IMR-90 (cell line): ENCODE data around the gene FAAP20. TPM values are rescaled to one million over a fixed set of nuclear protein-coding genes. Genes with fewer than 3 reads are reported as not detected.

Experiments
- ATAC-seq: fragments of 200-7000 bp; cut with Tn5 transposase; 2 replicates; pipeline ENCODE4 v1.9.1; 2020; ENCODE audit warnings: low read depth, mild to moderate bottlenecking, moderate library complexity
- BruUV-seq: library from RNA; stranded (reverse); fragments of 400-500 nt; replicated peaks from 2 replicates; lab custom pipeline; 2021; lab: Mats Ljungman, UMichigan
- CTCF ChIA-PET: fragments of 300-600 bp; formaldehyde crosslinking; extraction: SDS; loops from one replicate; lab custom pipeline; 2021; ENCODE audit warnings: antibody characterized with exemption; lab: Yijun Ruan, JAX
- POLR2A ChIA-PET: fragments of 300-600 bp; sonication (Branson Sonifier 250); formaldehyde crosslinking; loops from one replicate; lab custom pipeline; 2022; ENCODE audit warnings: antibody characterized with exemption; ENCODE audit not compliant: unreplicated experiment; lab: Charles Lee
- DNase-seq: peaks from one replicate; pipeline ENCODE4 v3.0.0; 2013
- H2AFZ ChIP-seq: replicated peaks from 2 replicates; pipeline ENCODE3; 2013; ENCODE audit warnings: low read length, mild to moderate bottlenecking; ENCODE audit not compliant: poor library complexity
- H2AK5ac ChIP-seq: 2 replicates; pipeline ENCODE4 v1.6.1; 2013; ENCODE audit warnings: low read depth, low read length, inconsistent platforms
- H2AK9ac ChIP-seq: replicated peaks from 2 replicates; pipeline ENCODE3; 2013; ENCODE audit warnings: mild to moderate bottlenecking, low read depth, low read length, moderate library complexity; ENCODE audit not compliant: poor library complexity
- H2BK120ac ChIP-seq: 2 replicates; pipeline ENCODE4 v1.6.1; 2013; ENCODE audit warnings: low read depth, low read length, inconsistent platforms
- H2BK15ac ChIP-seq: 3 replicates; pipeline ENCODE4 v1.6.1; 2013; ENCODE audit warnings: low read depth, low read length, inconsistent platforms
- H2BK20ac ChIP-seq: 2 replicates; pipeline ENCODE4 v1.6.1; 2013; ENCODE audit warnings: low read depth, mild to moderate bottlenecking, inconsistent platforms, low read length, moderate library complexity
- H2BK5ac ChIP-seq: 2 replicates; pipeline ENCODE4 v1.6.1; 2013; ENCODE audit warnings: mild to moderate bottlenecking, low read depth, low read length, inconsistent platforms; ENCODE audit not compliant: poor library complexity, severe bottlenecking
- H3K14ac ChIP-seq: replicated peaks from 2 replicates; pipeline ENCODE4 v1.6.1; 2013; ENCODE audit warnings: low read depth, low read length, inconsistent platforms
- H3K18ac ChIP-seq: 2 replicates; pipeline ENCODE4 v1.6.1; 2013; ENCODE audit warnings: low read depth, low read length, control low read depth
- H3K23ac ChIP-seq: 2 replicates; pipeline ENCODE4 v1.6.1; 2013; ENCODE audit warnings: low read depth, low read length, inconsistent platforms
- H3K27ac ChIP-seq: 2 replicates; pipeline ENCODE4 v1.5.1; 2013; ENCODE audit warnings: mild to moderate bottlenecking, control low read depth, low read length; ENCODE audit not compliant: insufficient read depth
- H3K27me3 ChIP-seq: 2 replicates; pipeline ENCODE4 v1.6.1; 2013; ENCODE audit warnings: low read length; ENCODE audit not compliant: control insufficient read depth, insufficient read depth
- H3K36me3 ChIP-seq: 2 replicates; pipeline ENCODE4 v1.6.1; 2013; ENCODE audit warnings: low read length, mixed read lengths; ENCODE audit not compliant: control insufficient read depth, insufficient read depth
- H3K4ac ChIP-seq: 2 replicates; pipeline ENCODE4 v1.6.1; 2013; ENCODE audit warnings: low read depth, low read length, inconsistent platforms
- H3K4me1 ChIP-seq: 2 replicates; pipeline ENCODE4 v1.6.1; 2013; ENCODE audit warnings: low read length, mixed read lengths; ENCODE audit not compliant: control insufficient read depth, insufficient read depth
- H3K4me2 ChIP-seq: 2 replicates; pipeline ENCODE4 v1.6.1; 2013; ENCODE audit warnings: low read depth, mild to moderate bottlenecking, control low read depth, low read length, moderate library complexity
- H3K4me3 ChIP-seq: 2 replicates; pipeline ENCODE4 v1.5.1; 2013; ENCODE audit warnings: low read depth, mild to moderate bottlenecking, control low read depth, low read length, moderate library complexity; ENCODE audit not compliant: insufficient read depth
- H3K56ac ChIP-seq: 2 replicates; pipeline ENCODE4 v1.6.1; 2013; ENCODE audit warnings: low read length, inconsistent platforms; ENCODE audit not compliant: insufficient read depth; ENCODE audit errors: extremely low read depth
- H3K79me1 ChIP-seq, 2 experiments: 2 replicates each; pipeline ENCODE4 v1.6.1; 2013; ENCODE audit warnings: low read length in 2 of 2, inconsistent platforms in 1 of 2, low read depth in 1 of 2
- H3K9ac ChIP-seq: 2 replicates; pipeline ENCODE4 v1.6.1; 2013; ENCODE audit warnings: low read depth, low read length, control low read depth
- H3K9me1 ChIP-seq: 2 replicates; pipeline ENCODE4 v1.6.1; 2013; ENCODE audit warnings: low read length, inconsistent platforms; ENCODE audit not compliant: insufficient read depth
- H3K9me3 ChIP-seq: 2 replicates; pipeline ENCODE4 v1.6.1; 2013; ENCODE audit warnings: low read length; ENCODE audit not compliant: control insufficient read depth, insufficient read depth
- H4K20me1 ChIP-seq: 2 replicates; pipeline ENCODE4 v1.6.1; 2013; ENCODE audit warnings: low read length, inconsistent platforms; ENCODE audit not compliant: insufficient read depth
- H4K5ac ChIP-seq: 2 replicates; pipeline ENCODE4 v1.6.1; 2013; ENCODE audit warnings: mild to moderate bottlenecking, low read depth, low read length, control low read depth
- H4K8ac ChIP-seq, 2 experiments: 2 replicates each; pipeline ENCODE4 v1.6.1; 2013; ENCODE audit warnings: low read depth in 2 of 2, low read length in 2 of 2, control low read depth in 1 of 2, inconsistent platforms in 1 of 2
- H4K91ac ChIP-seq: 2 replicates; pipeline ENCODE4 v1.6.1; 2013; ENCODE audit warnings: low read depth, low read length, inconsistent platforms; ENCODE audit not compliant: insufficient read depth
- BHLHE40 ChIP-seq: fragments of 150-350 bp; IDR thresholded peaks from 2 replicates; pipeline ENCODE4 v1.6.1; 2016; ENCODE audit warnings: mild to moderate bottlenecking, low read depth, low read length
- CEBPB ChIP-seq: IDR thresholded peaks from 2 replicates; pipeline ENCODE4 v1.6.1; 2012; ENCODE audit warnings: low read depth, low read length, improper control_type of control experiment
- CHD1 ChIP-seq: IDR thresholded peaks from 2 replicates; pipeline ENCODE4 v1.6.1; 2012; ENCODE audit warnings: low read depth, low read length, improper control_type of control experiment
- CTCF ChIP-seq: conservative IDR thresholded peaks from 2 replicates; pipeline ENCODE4 v1.5.1; 2012; ENCODE audit warnings: mild to moderate bottlenecking, low read depth, low read length, improper control_type of control experiment
- MAFK ChIP-seq: IDR thresholded peaks from 2 replicates; pipeline ENCODE4 v1.6.1; 2012; ENCODE audit warnings: low read depth, low read length, improper control_type of control experiment
- MXI1 ChIP-seq: IDR thresholded peaks from 2 replicates; pipeline ENCODE4 v1.6.1; 2012; ENCODE audit warnings: low read depth, mild to moderate bottlenecking, low read length, moderate library complexity, borderline replicate concordance
- NFE2L2 ChIP-seq: fragments of 150-350 bp; IDR thresholded peaks from 2 replicates; pipeline ENCODE4 v1.6.1; 2016; ENCODE audit warnings: low read depth, mild to moderate bottlenecking, low read length
- POLR2A ChIP-seq: IDR thresholded peaks from 2 replicates; pipeline ENCODE4 v1.6.1; 2012; ENCODE audit warnings: mild to moderate bottlenecking, low read depth, low read length
- SMC3 ChIP-seq: fragments of 150-350 bp; IDR thresholded peaks from 2 replicates; pipeline ENCODE4 v1.6.1; 2016; ENCODE audit warnings: low read depth, mild to moderate bottlenecking, antibody characterized with exemption, low read length, moderate library complexity
- WGBS, 2 experiments: methylation state at CpG; one replicate each; pipeline versions ENCODE4 v1.1.5 to v1.1.7; 2013; ENCODE audit warnings: missing lambda C conversion rate in 2 of 2; ENCODE audit not compliant: insufficient read length in 1 of 2; ENCODE audit errors: extremely low coverage in 2 of 2; 5-methylcytosine and 5-hydroxymethylcytosine counted together
- dilution Hi-C: fragments of 300-500 bp; cut with HindIII; formaldehyde crosslinking; loops from one replicate; pipeline ENCODE4 v1.14.3; 2018; ENCODE audit warnings: low sequenced_read_pairs; ENCODE audit not compliant: unreplicated experiment
- in situ Hi-C: fragments of 300-500 bp; cut with MboI; formaldehyde crosslinking; loops from 3 replicates; pipeline ENCODE4 v1.14.3; 2019; ENCODE audit warnings: low sequenced_read_pairs, inconsistent platforms, mixed read lengths
- intact Hi-C: fragments of 100-400 bp; cut with micrococcal nuclease; formaldehyde crosslinking; loops from 2 replicates; pipeline ENCODE4 v1.10.0; 2022
- polyA plus RNA-seq, 3 experiments: library from polyadenylated mRNA; depleted of rRNA; stranded (reverse); fragments of >200 nt; gene quantifications; 2 replicates each; pipeline ENCODE4 v1.2.3, GENCODE V29; 2012; ENCODE audit warnings: low replicate concordance in 1 of 3
- total RNA-seq: library from RNA; depleted of rRNA; stranded (reverse); fragments of >200 nt; gene quantifications from 2 replicates; pipeline ENCODE4 v1.2.3, GENCODE V29; 2012
- TF ChIP-seq, protein P1 (sequence below): fragments of 150-350 bp; IDR thresholded peaks from 2 replicates; pipeline ENCODE4 v1.6.1; 2016; ENCODE audit warnings: low read depth, mild to moderate bottlenecking, low read length, moderate library complexity, borderline replicate concordance
- TF ChIP-seq, protein P2 (sequence below): fragments of 150-350 bp; IDR thresholded peaks from 2 replicates; pipeline ENCODE4 v1.6.1; 2017; ENCODE audit warnings: mild to moderate bottlenecking, antibody characterized with exemption, low read length, low read depth

Gene FAAP20
- total and polyA plus RNA-seq, 2 of the 4 experiments (the other 2 are of a cell fraction): 6.5 to 31.5 TPM

DNA sequence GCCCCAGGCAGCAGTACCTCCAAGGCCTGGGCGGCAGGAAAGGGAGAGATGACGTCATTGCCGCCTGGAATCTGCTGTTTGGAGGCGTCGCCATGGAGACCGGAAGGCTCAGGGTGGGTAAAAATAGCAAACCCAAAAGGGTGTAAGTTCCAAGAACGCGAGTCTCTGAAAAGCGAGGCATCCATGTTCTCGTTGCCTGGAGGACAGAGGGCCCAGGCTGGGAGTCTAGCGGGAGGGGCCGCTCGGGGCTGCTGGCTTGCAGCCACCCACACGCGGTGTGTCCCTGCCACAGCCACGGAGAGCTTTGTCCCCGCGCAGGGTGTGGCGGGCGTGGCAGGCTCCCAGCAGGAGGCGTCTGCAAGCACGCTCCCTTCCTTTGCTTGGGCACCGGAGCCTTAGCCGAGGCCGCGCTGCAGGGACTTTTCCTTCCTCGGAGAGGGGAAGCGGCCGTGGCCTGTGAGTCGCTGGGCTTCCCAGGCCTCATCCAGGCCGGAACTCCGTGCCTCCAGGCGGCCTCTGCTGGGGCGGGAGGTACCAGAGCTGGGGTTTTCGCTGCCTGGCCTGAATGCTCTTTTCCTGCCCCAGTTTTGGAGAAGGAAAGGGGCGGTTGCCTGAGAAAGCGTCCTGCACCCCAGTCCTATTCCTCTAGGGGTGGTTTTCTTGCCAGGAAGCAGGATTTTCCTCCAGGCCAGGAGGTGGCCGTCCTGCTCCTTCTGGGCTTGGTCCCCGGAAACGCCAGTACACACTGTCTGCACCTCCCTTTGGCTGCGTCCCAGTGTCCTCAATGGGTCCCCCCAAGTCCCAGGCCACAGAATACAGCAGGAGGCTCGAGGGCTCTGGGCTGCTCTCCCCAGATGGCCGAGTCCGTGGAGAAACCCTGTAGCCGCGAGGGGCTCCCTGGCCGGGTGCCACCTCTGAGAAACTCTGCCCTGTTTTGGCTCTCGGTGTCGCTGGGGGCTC is 18.2 kb upstream of the FAAP20 start (continued):
- TF ChIP-seq CEBPB: no peak
- TF ChIP-seq BHLHE40: no peak
- TF ChIP-seq MAFK: no peak

DNA sequence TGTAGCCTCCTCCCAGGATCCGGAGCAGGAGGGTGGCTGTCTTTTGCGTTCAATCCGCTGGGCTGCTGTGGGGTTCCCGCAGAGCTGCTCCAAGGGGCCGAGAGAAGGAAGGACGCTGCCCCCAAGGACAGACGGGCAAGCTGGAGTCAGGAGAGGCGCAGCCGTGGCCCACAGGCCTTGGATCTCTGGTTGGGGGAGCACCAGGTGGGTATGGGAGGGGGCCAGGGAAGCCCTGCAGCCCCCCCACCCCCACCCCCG is 17.6 kb upstream of the FAAP20 start:
- POLR2A ChIA-PET: no interaction called here
- Histone ChIP-seq H3K9me3 (no peaks in the 10 kb centered on the region), H3K36me3 (no peaks in the 10 kb centered on the region), H2BK5ac (peak overlapping the region; percentile 87), H2BK15ac (peak overlapping the region; percentile 91; the same call in 1 of the 3 replicates), H3K4me1 (peaks cover 49% of the 10 kb centered on the region), H2AFZ (peak overlapping the region; percentile 85), H4K5ac (peak overlapping the region; percentile 94), H4K20me1 (no peaks in the 10 kb centered on the region; the same call in 1 of the 2 replicates), H3K27me3 (no peaks in the 10 kb centered on the region), H3K4ac (peak overlapping the region; percentile 100), H3K9ac (peak overlapping the region; percentile 71), H4K91ac (peak overlapping the region; percentile 98), H3K4me3 (no peak overlapping the region), H2AK5ac (peak overlapping the region; percentile 93), H2AK9ac (peak overlapping the region; percentile 94), H4K8ac (peak overlapping the region; percentile 95 to 99), H3K56ac (no peak overlapping the region), H2BK120ac (peak overlapping the region; percentile 91), H2BK20ac (peak overlapping the region; percentile 77), H3K14ac (peak overlapping the region; percentile 68; the same call in 1 of the 2 replicates), H3K79me1 (peaks cover 0 to 24% of the 10 kb centered on the region in 2 experiments; a peak in 3 of 4 replicates), H3K23ac (peak overlapping the region; percentile 23; the same call in 1 of the 2 replicates), H3K27ac (peak overlapping the region; percentile 92), H3K9me1 (peaks cover 12% of the 10 kb centered on the region), H3K18ac (peak overlapping the region; percentile 70; the same call in 1 of the 2 replicates), H3K4me2 (peak overlapping the region; percentile 30; the same call in 1 of the 2 replicates)
- BruUV-seq: no TSS peak
- dilution Hi-C loops: no loop called here
- DNase-seq (peak; percentile 6), ATAC-seq (peak; percentile 3)
- intact Hi-C loops: no loop called here
- in situ Hi-C loops: no loop called here
- 35% methylated on average over 3 of the region's 10 CpGs; no CpG with 5 or more reads in 1 of the 2 experiments for WGBS, 2 experiments
- CTCF ChIA-PET: no interaction called here
- TF ChIP-seq CTCF: no peak
- TF ChIP-seq SMC3: no peak
- no peak for TF ChIP-seq NFE2L2
- TF ChIP-seq MXI1: no peak
- TF ChIP-seq POLR2A: no peak
- TF ChIP-seq, protein P1, sequence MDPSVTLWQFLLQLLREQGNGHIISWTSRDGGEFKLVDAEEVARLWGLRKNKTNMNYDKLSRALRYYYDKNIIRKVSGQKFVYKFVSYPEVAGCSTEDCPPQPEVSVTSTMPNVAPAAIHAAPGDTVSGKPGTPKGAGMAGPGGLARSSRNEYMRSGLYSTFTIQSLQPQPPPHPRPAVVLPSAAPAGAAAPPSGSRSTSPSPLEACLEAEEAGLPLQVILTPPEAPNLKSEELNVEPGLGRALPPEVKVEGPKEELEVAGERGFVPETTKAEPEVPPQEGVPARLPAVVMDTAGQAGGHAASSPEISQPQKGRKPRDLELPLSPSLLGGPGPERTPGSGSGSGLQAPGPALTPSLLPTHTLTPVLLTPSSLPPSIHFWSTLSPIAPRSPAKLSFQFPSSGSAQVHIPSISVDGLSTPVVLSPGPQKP: no peak
- TF ChIP-seq BHLHE40: no peak
- no peak for TF ChIP-seq MAFK
- TF ChIP-seq, protein P2, sequence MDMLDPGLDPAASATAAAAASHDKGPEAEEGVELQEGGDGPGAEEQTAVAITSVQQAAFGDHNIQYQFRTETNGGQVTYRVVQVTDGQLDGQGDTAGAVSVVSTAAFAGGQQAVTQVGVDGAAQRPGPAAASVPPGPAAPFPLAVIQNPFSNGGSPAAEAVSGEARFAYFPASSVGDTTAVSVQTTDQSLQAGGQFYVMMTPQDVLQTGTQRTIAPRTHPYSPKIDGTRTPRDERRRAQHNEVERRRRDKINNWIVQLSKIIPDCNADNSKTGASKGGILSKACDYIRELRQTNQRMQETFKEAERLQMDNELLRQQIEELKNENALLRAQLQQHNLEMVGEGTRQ: no peak
- TF ChIP-seq CHD1: no peak
